BJ (cell line): ENCODE results near the gene SPINK8. TPM values are rescaled to one million over a fixed set of nuclear protein-coding genes. Genes with fewer than 3 reads are reported as not detected.

Experiments used
- CTCF ChIA-PET: fragments of 350-600 bp; formaldehyde crosslinking; extraction: SDS; loops from one replicate; lab custom pipeline; 2021; ENCODE audit warnings: antibody characterized with exemption, inconsistent platforms; lab: Yijun Ruan, JAX
- POLR2A ChIA-PET: fragments of 300-600 bp; sonication (Branson Sonifier 250); formaldehyde crosslinking; extraction: SDS; loops from one replicate; lab custom pipeline; 2021; ENCODE audit warnings: antibody characterized with exemption; lab: Charles Lee
- DNase-seq: peaks from one replicate; pipeline ENCODE4 v3.0.0-alpha.2; 2011; ENCODE audit warnings: low read depth
- H3K27me3 ChIP-seq: 2 replicates; pipeline ENCODE4 v1.6.0; 2011; ENCODE audit warnings: low read length; ENCODE audit not compliant: control insufficient read depth, insufficient read depth
- H3K36me3 ChIP-seq: 2 replicates; pipeline ENCODE4 v1.5.1; 2011; ENCODE audit warnings: low read length; ENCODE audit not compliant: control insufficient read depth, insufficient read depth
- H3K4me3 ChIP-seq: 2 replicates; pipeline ENCODE4 v1.5.1; 2011; ENCODE audit warnings: low read depth, mild to moderate bottlenecking, control low read depth, low read length
- polyA plus RNA-seq: library from polyadenylated mRNA; depleted of rRNA; stranded (reverse); fragments of >200 nt; gene quantifications from 2 replicates; pipeline ENCODE4 v1.2.3, GENCODE V29; 2011
- TF ChIP-seq, protein P1 (sequence below): IDR thresholded peaks from 2 replicates; pipeline ENCODE4 v1.5.1; 2011; ENCODE audit warnings: low read depth, mild to moderate bottlenecking, control low read depth, inconsistent platforms, low read length, moderate library complexity; ENCODE audit not compliant: insufficient read depth

The SPINK8 gene
- polyA plus RNA-seq, 1 experiment, result not detected

DNA sequence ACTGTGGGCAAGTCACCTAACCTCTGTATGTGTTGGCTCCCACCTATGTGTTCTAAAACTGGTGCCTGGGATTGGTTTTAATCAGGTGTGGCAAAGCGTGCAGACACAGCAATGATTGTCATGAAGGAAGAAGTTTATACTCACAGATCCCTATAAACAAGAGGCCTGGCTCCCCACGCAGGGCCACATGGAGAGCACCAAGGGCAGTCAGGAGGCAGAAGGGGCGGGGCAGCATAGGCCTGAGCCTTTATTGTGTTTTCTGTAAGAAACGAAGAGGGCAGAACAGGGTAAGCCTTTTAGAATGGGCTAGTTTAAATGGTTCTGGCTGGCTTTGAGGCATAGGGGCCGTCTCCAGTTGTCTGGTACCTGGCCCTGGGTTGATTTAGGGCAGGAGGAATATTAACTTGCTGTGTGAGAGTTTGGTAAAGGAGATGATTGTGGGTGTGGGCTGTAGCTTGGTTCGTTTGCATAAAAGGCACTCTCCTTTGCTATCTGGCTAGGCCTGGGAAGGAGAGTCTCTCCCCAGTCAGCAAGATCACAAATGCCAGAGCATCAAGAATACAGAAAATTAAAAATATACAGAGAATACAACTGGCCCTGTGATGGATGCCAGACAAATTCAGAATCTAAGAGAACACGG lies 36.4 kb upstream of the SPINK8 start:
- ChIA-PET CTCF (no interaction called here), POLR2A (no interaction called here)
- no peak overlapping the region for H3K4me3 ChIP-seq
- no peak for DNase-seq
- no peaks in the 10 kb centered on the region for H3K36me3 ChIP-seq
- H3K27me3 ChIP-seq, result peaks cover 13% of the 10 kb centered on the region
- TF ChIP-seq, protein P1, sequence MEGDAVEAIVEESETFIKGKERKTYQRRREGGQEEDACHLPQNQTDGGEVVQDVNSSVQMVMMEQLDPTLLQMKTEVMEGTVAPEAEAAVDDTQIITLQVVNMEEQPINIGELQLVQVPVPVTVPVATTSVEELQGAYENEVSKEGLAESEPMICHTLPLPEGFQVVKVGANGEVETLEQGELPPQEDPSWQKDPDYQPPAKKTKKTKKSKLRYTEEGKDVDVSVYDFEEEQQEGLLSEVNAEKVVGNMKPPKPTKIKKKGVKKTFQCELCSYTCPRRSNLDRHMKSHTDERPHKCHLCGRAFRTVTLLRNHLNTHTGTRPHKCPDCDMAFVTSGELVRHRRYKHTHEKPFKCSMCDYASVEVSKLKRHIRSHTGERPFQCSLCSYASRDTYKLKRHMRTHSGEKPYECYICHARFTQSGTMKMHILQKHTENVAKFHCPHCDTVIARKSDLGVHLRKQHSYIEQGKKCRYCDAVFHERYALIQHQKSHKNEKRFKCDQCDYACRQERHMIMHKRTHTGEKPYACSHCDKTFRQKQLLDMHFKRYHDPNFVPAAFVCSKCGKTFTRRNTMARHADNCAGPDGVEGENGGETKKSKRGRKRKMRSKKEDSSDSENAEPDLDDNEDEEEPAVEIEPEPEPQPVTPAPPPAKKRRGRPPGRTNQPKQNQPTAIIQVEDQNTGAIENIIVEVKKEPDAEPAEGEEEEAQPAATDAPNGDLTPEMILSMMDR, result no peak

GRCh38 chr3:48367201-48367600 lies 33.7 kb upstream of the SPINK8 start:
- H3K36me3 ChIP-seq, result no peaks in the 10 kb centered on the region
- DNase-seq, result no peak
- H3K27me3 ChIP-seq, result peaks cover 6% of the 10 kb centered on the region; the same call in 1 of the 2 replicates
- TF ChIP-seq, protein P1, result no peak
- POLR2A ChIA-PET, result no interaction called here
- no peak overlapping the region for H3K4me3 ChIP-seq
- CTCF ChIA-PET, result interaction anchor here (0.6 to 1.3 kb wide), 3 partner anchors 10 to 37 kb away, joined by 3 to 4 read pairs (median 3); no protein-coding TSS in a partner anchor

- Histone ChIP-seq H3K4me3 (no peak overlapping the region), H3K36me3 (no peaks in the 10 kb centered on the region), H3K27me3 (peaks cover 1% of the 10 kb centered on the region; the same call in 1 of the 2 replicates)
- TF ChIP-seq, protein P1, result no peak
- POLR2A ChIA-PET, result no interaction called here
- no peak for DNase-seq
- CTCF ChIA-PET, result no interaction called here
These were observed 31.4 kb upstream of the SPINK8 start for GRCh38 chr3:48364840-48365239.

DNA sequence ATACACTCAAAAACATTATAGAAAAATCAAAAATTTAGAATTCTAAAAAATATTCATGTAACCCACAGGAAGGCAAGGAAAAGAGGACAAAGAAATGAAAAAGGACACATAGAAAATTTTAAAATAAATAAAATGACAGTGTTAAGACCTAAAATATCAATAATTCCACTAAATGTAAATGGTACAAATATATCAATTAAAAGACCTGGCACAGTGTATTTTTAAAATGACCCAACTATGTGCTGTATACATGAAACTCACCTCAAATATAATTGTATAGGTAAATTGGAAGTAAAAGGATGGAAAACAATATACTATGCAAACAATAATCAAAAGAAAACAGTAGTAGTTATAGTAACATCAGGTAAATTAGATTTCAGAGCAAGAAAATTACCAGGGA lies 28.5 kb upstream of the SPINK8 start:
- H3K36me3 ChIP-seq, result no peaks in the 10 kb centered on the region
- TF ChIP-seq, protein P1, result no peak
- ChIA-PET CTCF (no interaction called here), POLR2A (no interaction called here)
- DNase-seq, result no peak
- H3K4me3 ChIP-seq, result no peak overlapping the region
- no peaks in the 10 kb centered on the region for H3K27me3 ChIP-seq

- Histone ChIP-seq H3K36me3 (no peaks in the 10 kb centered on the region), H3K27me3 (peaks cover 11% of the 10 kb centered on the region), H3K4me3 (no peak overlapping the region)
- ChIA-PET POLR2A (no interaction called here), CTCF (interaction anchor here (0.5 to 1.8 kb wide), 3 partner anchors 10 to 115 kb away, joined by 3 to 5 read pairs (median 3); no protein-coding TSS in a partner anchor)
- TF ChIP-seq, protein P1, result no peak
- DNase-seq, result no peak
These were observed 23.0 kb upstream of the SPINK8 start for GRCh38 chr3:48356419-48356818.
